Stimulated activated CD8-positive, alpha-beta memory T cell treated with anti-CD3 and anti-CD28 coated beads, Interleukin-7, amount 100 ng/mL, for 1 hour (primary cell): ENCODE results near the gene CFAP157.

ENCODE experiments used
- DNase-seq, 2 donors: peaks; one replicate each; pipeline ENCODE4 v3.0.0-alpha.2; 2020; ENCODE audit warnings: low read depth in 2 of 2

The CFAP157 gene

GRCh38 chr9:127762111-127762676 is 55.4 kb downstream of the CFAP157 start:
- DNase-seq, result no peak

GRCh38 chr9:127763918-127764384 is 57.2 kb downstream of the CFAP157 start:
- DNase-seq, result no peak

- no peak for DNase-seq
Observed at GRCh38 chr9:127765418-127765817, 58.6 kb downstream of the CFAP157 start.
